GM12864 (cell line): ENCODE results near the gene ADIPOQ.

Experiments used
- DNase-seq: peaks from one replicate; pipeline ENCODE4 v3.0.0-alpha.2; 2011; ENCODE audit warnings: low read depth
- H3K4me3 ChIP-seq: 2 replicates; pipeline ENCODE4 v1.5.1; 2011; ENCODE audit warnings: mild to moderate bottlenecking, low read depth, low read length, control low read depth
- CTCF ChIP-seq: IDR thresholded peaks from 2 replicates; pipeline ENCODE4 v1.5.1; 2011; ENCODE audit warnings: low read depth, mild to moderate bottlenecking, moderate library complexity, low read length, control low read depth, inconsistent platforms; ENCODE audit errors: missing control alignments

Gene ADIPOQ

GRCh38 chr3:186828340-186828739 lies 14.2 kb upstream of the ADIPOQ start:
- no peak overlapping the region for H3K4me3 ChIP-seq
- DNase-seq, result no peak
- TF ChIP-seq CTCF, result no peak

GRCh38 chr3:186831798-186832197 lies 10.7 kb upstream of the ADIPOQ start:
- no peak for DNase-seq
- no peak overlapping the region for H3K4me3 ChIP-seq
- no peak for TF ChIP-seq CTCF

GRCh38 chr3:186832276-186832675 lies 10.2 kb upstream of the ADIPOQ start:
- no peak overlapping the region for H3K4me3 ChIP-seq
- TF ChIP-seq CTCF, result no peak
- no peak for DNase-seq

- TF ChIP-seq CTCF, result no peak
- H3K4me3 ChIP-seq, result no peak overlapping the region
- no peak for DNase-seq
Measured at GRCh38 chr3:186839874-186840641, 2.5 kb upstream of the ADIPOQ start.

- no peak for TF ChIP-seq CTCF
- no peak overlapping the region for H3K4me3 ChIP-seq
- no peak for DNase-seq
Measured at GRCh38 chr3:186841620-186842019, 890 bp upstream of the ADIPOQ start.

GRCh38 chr3:186843039-186843432 lies 526 bp downstream of the ADIPOQ start:
- DNase-seq, result no peak
- no peak for TF ChIP-seq CTCF

GRCh38 chr3:186844908-186845307 lies 2.4 kb downstream of the ADIPOQ start:
- no peak for TF ChIP-seq CTCF
- no peak overlapping the region for H3K4me3 ChIP-seq
- no peak for DNase-seq

More at GRCh38 chr3:186843039-186843432, 526 bp downstream of the ADIPOQ start:
- no peak overlapping the region for H3K4me3 ChIP-seq
